NOMO-1 treated with DMSO at 0.1 percent for 48 hours (cell line): ENCODE measurements around the gene CTXND1.

Experiments used
- DNase-seq: peaks from one replicate; lab custom pipeline; 2025; ENCODE audit not compliant: unreplicated experiment; lab: John Stamatoyannopoulos, UW

CTXND1 gene

DNA sequence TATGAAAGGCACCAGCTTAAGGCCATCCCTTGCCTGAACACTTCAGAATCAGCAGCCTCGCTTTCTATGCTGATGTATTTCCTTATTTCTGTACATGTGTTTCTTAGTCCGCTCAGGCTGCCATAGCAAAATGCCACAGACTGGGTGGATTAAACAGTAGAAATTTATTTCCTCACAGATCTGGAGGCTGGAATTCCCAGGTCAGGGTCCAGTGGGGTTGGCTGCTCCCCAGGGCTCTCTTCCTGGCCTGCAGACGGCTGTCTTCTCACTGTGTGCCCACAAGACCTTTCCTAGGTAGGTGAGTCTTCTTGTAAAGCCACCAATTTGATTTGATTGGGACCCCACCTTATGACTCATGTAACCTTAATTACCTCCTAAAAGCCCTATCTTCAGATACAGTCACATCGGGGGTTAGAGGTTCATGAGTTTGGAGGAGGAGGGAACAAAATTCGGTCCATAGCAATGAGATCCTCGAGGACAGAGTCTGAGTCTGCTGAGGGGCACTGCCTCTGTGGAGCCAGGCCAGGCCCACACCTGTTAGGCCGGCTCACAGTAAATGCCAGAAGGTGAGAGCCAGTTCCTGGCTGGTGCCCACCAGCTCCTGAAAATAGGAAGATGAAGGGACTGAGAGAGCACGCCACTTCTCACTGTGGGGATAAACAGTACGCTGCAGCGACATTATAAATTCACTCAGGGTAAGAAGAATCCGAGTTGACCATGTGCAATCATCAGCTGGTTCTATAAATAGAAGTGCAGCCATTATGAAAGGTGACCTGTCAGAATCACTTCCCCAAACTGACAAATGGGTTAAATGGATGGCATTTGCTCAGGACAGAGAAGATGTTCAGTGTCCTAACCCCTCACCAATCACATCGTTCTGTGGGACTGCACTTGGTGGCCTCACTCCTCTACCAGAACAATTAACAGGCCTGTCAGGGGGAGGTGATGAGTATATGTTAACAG lies 41.1 kb downstream of the CTXND1 start:
- DNase-seq, result peak; percentile 83

DNA sequence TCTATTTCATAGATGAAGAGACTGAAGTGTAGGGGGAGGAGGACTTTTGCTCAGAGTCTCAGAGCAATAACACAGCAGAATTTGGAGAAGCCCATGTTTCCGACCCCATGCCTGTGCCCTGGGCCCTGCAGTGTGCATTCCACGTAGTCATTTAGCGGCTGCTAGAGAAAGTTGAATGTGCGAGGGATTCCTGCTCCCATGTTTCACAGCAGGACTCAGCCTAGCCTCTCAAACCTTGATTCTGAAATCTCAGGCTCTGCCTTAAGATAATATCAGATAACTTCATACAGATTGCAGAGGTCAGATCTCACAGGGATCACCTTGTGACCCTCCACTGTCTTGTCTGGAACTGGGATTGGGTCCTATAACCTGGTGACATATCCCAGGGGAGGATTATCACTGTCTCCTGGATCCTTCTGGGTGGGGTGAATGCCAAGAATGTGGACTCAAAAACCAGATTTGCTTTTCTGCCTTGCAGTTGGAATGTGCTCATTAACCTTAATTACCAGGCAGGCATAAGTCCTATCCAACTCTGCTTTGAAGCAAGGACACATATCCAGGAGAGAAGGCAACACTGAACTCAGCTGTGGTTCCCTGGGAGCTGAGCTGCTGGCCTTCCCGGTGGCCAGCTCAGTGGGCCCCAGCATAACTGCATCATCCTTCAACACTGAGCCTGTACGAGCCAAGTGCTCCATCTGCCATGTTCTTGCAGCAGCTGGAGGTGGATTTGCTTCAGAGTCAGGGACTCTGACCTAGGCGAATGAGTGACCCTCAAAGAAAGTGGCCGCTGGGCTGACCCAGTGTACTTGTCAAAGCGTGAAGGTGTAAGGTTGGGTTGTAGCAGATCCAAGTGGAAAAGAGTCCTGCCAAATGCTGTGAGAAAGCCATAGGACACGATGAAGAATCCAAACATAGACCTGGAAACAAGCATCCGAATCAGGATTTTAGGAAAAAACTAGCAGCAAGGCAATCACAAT lies 43.0 kb downstream of the CTXND1 start:
- DNase-seq, result no peak

- DNase-seq, result no peak
These were observed 44.1 kb downstream of the CTXND1 start for GRCh38 chr15:80207887-80208286.

GRCh38 chr15:80204231-80204630 lies 47.8 kb downstream of the CTXND1 start:
- no peak for DNase-seq

DNA sequence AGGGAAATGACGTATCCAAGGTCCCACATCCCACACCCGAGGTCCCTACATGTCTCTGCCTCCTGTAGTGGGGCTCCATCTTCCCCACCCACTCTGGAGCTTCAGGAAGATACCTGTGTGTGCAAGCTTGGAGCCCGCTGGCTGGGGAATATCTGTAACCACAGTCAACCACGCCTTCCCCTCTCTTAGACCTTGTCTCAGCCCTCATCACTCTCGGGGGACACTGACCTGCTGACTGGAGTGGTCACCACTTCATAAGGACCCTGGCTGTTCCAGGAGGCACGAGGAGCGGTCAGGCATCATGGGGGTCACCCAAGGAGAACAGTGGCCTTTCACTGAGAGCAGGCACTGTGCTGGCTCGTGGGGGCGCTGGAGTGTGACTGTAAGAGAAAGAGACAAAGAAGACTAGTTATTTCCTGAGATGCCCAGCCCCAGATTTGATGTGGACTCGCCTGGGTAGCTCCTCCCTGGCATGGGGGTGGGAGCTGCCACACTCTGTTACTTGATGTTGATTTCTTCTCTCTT lies 48.6 kb downstream of the CTXND1 start:
- DNase-seq, result no peak

DNA sequence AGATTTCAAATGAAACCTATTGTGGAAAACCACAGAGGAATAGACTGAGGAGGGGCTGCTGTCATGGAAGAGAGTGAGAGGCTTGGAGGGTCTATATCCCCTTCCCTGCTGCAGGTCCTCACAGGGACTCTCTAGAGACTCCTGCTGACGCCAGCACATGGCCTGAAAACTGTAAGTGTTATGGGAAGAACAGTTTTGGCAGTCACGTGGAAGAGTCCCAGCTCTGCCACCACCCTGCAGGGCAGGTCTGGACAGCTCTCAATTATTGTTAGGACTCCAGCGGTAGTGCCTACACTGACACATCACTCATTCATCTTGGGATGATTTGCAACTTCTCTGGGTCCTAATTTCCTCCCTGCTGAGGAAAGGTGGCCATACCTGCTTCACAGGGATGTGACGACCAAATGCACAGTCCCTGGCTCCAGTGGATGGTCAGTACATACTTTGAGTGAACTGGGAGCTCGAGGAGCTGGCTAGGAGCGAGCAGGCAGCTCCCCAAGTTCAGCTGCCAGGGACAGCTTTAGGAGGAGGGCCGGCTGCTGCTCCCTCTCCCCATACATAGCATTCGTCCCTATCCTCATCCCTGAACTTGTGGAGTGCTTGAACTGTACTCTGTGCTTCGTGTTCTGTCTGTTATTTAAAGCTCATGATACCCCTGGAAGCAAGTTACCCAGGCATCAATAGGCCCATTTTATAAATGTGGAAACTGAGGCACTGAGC lies 49.2 kb downstream of the CTXND1 start:
- DNase-seq, result no peak

GRCh38 chr15:80202016-80202315 lies 50.0 kb downstream of the CTXND1 start:
- no peak for DNase-seq

DNA sequence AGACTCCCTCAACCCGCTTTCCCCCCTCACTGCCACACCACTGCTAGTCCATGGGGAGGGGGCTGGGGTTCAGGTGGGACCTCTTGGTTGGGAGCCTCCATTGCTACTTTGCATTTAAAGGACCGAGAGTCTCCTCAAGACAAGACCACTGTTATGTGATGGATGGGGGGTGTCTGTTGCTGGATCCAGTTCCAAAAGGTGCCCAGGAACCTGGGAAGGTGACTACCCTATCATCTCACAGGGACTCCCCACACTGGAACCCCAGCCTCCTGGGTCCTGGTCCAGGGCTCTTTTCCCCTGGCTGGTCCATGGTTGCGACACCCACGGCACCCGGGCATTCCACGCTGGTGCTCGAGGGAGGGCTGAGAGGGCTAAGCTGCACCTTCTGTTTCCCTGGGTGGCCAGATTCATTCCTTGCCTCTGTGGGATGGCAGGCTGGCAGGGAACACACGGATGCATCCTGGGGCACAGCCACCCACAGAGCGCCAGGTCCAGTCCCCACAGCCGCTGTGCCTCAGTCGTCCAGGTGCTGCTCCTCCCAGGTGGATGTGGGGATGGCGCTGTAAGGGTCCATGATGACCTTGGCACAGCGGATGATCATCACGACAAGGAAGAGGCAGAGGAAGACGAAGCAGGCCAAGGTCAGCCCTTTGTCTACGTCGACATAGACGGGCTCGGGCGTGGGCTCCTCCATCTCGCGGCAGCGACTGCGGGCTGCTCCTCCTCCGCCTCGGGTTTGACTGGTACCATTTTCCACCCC lies 50.6 kb downstream of the CTXND1 start:
- DNase-seq, result no peak

- no peak for DNase-seq
These were observed 52.1 kb downstream of the CTXND1 start for GRCh38 chr15:80199869-80200268.

- no peak for DNase-seq
These were observed 52.6 kb downstream of the CTXND1 start for GRCh38 chr15:80199366-80199765.

DNA sequence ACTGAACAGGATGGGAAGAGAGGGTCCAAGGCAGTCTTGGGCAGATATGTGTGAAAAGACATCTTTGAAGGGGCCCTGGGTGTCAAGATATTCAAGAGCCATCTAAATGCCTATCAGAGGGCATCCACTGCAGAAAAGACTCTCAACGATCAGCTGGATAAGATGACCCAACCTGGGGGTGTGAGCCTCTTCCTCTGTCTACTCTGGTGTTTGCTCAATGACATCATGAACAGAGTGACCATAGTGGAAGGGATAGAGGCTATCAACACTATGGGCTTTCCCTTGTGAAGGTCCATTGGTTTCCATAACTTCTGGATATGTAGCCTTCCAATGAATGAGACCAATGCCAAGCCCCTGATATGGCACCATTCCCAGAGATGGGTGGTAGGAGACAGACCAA lies 57.1 kb downstream of the CTXND1 start:
- no peak for DNase-seq

DNA sequence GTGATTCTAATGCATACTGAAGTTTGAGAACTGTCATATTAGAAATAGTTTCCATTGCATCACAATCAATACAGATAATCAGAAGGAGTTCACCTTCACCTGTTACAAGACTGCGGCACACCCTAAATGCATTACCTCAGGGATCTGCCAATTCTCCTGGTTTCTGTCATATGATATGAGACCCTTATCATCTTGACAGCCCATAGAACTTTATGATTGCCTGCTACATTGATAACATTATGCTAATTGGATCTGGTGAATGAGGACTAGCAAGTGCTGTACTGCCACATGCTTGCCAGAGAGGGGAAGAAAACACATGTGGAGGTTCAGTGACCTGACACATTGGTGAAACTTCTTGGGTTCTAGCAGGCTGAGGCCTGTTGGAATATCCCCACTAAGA lies 57.8 kb downstream of the CTXND1 start:
- DNase-seq, result no peak

- no peak for DNase-seq
These were observed 60.0 kb downstream of the CTXND1 start for GRCh38 chr15:80191897-80192595.

DNA sequence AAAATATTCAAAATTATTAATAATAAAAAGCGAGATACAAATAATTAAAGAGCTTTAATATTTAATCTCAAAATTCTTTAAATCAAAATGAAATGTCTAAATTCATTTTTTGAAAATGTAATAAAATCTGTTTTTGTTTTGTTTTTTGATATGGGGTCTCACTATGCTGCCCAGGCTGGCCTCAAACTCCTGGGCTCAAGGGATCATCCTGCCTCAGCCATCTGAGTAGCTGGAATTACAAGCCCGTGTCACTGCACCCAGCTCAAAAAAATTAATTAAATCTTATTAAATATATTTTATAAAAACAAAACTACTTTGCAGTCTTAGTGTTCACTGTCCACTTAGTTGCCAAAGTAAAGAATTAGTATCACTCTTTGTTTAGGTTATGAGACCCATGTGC lies 60.8 kb downstream of the CTXND1 start:
- DNase-seq, result no peak

- DNase-seq, result no peak
These were observed 63.8 kb downstream of the CTXND1 start for GRCh38 chr15:80188251-80188650.

DNA sequence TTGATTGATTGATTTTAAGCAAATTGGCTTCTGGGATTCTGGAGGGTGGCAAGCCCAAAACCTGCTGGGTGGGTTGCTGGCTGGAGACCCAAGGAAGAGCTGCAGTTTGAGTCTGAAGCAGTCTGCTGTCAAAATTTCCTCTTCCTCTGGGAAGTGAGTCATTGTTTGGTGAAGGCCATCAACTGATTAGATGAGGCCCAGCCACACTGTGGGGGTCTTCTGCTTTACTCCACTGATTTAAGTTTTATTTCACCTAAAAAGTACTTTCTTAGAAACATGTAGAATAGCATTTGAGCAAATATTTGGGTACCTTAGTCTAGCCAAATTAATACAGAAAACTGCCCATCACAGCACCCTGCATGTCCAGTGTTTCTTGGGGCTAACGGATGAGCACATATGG lies 65.4 kb downstream of the CTXND1 start:
- DNase-seq, result no peak

DNA sequence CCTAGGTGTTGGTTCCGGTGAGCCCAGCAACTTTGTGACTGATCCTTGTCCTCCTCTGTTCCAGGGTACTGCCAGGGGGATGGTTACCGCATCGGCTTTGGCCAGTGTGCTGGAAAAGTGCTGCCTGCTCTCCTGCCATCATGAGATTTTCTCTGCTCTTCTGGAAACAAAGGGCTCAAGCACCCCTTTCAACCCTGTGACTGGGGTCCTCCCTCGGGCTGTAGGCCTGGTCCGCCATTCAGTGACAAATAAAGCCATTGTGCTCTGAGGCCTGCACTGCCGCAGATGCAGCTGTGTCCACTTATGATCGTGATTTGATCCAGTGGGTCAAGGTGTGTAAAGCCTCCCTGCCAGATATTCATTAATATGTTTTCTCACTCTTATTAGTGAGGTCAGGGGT lies 65.9 kb downstream of the CTXND1 start:
- DNase-seq, result no peak

- no peak for DNase-seq
These were observed 66.9 kb downstream of the CTXND1 start for GRCh38 chr15:80185152-80185551.

- DNase-seq, result no peak
These were observed 67.5 kb downstream of the CTXND1 start for GRCh38 chr15:80184554-80184953.

- DNase-seq, result no peak
These were observed 68.1 kb downstream of the CTXND1 start for GRCh38 chr15:80183886-80184285.
